ENCODE results near the gene CLEC12A. TPM values are rescaled to one million over a fixed set of nuclear protein-coding genes. Genes with fewer than 3 reads are reported as not detected.

CLEC12A gene
- polyA plus RNA-seq, 2 of the 4 experiments (the other 2 are of a cell fraction): not detected

GRCh38 chr12:9932270-9932669, 38.9 kb upstream of the CLEC12A start, which contains the start of gene CLEC2A (continued):
- no peak for TF ChIP-seq EHF (CRISPR knock-in tag; IDR thresholded peaks at IDR 0.05)
- TF ChIP-seq JUN (IDR thresholded peaks at IDR 0.05): no peak
- TF ChIP-seq ZSCAN20 (CRISPR knock-in tag; IDR thresholded peaks at IDR 0.05): no peak
- no peak for TF ChIP-seq RCOR1 (IDR thresholded peaks at IDR 0.05; ENCODE audit: low read depth, low read length)
- TF ChIP-seq RAD21 (conservative IDR thresholded peaks at IDR 0.05 in 1 of 2, IDR thresholded peaks at IDR 0.05 in 1 of 2): no peak
- no peak for TF ChIP-seq CTCF (IDR thresholded peaks at IDR 0.05)
- TF ChIP-seq HOXB13 (CRISPR knock-in tag; IDR thresholded peaks at IDR 0.05; ENCODE audit: low read depth): no peak
- TF ChIP-seq FOXS1 (CRISPR knock-in tag; IDR thresholded peaks at IDR 0.05): no peak

DNA sequence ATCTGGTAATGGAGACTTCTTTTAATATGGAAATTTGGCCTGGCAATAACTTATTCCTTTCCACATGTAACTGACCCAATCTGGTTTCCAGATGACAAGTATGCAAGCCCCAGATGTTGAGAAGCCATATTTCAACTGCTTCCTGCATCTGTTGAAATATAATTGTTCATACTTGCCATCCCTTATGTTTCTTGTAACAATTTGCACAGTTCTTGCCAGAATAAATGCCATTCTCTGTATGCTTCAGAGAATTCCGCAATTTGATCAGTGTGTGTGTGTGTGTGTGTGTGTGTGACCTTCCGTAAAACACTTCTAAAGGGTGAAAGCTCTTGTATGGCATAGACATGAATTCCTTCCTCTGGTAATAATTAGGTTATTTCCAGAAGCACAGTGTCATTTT, 37.3 kb upstream of the CLEC12A start:
- Histone ChIP-seq H3K4me1 (no peaks in the 10 kb centered on the region), H3K4me3 (no peak overlapping the region), H3K4me2 (no peak overlapping the region), H3K9me3 (no peaks in the 10 kb centered on the region), H3K27ac (no peak overlapping the region)
- CTCF ChIA-PET: interaction anchor here (0.6 to 0.7 kb wide), 2 partner anchors 10 to 1655 kb away, joined by 3 read pairs; no protein-coding TSS in a partner anchor
- POLR2A ChIA-PET: no interaction called here
- TF ChIP-seq, protein P1, sequence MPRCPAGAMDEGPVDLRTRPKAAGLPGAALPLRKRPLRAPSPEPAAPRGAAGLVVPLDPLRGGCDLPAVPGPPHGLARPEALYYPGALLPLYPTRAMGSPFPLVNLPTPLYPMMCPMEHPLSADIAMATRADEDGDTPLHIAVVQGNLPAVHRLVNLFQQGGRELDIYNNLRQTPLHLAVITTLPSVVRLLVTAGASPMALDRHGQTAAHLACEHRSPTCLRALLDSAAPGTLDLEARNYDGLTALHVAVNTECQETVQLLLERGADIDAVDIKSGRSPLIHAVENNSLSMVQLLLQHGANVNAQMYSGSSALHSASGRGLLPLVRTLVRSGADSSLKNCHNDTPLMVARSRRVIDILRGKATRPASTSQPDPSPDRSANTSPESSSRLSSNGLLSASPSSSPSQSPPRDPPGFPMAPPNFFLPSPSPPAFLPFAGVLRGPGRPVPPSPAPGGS (IDR thresholded peaks at IDR 0.05): no peak
- TF ChIP-seq KDM1A (IDR thresholded peaks at IDR 0.05; ENCODE audit: low read depth): no peak
- TF ChIP-seq TP53 (CRISPR knock-in tag; IDR thresholded peaks at IDR 0.05): no peak
- no peak for TF ChIP-seq EHF (CRISPR knock-in tag; IDR thresholded peaks at IDR 0.05)
- no peak for TF ChIP-seq HMGXB4 (CRISPR knock-in tag; IDR thresholded peaks at IDR 0.05; ENCODE audit: borderline replicate concordance)
- no peak for TF ChIP-seq RARB (CRISPR knock-in tag; IDR thresholded peaks at IDR 0.05)
- FAIRE-seq (no peak), DNase-seq (ENCODE audit: low read depth in 1 of 2, low spot score in 1 of 2) (no peak), ATAC-seq (no peak)
- WGBS (ENCODE audit: missing lambda C conversion rate): 68% methylated on average over 2 of the region's 2 CpGs

DNA sequence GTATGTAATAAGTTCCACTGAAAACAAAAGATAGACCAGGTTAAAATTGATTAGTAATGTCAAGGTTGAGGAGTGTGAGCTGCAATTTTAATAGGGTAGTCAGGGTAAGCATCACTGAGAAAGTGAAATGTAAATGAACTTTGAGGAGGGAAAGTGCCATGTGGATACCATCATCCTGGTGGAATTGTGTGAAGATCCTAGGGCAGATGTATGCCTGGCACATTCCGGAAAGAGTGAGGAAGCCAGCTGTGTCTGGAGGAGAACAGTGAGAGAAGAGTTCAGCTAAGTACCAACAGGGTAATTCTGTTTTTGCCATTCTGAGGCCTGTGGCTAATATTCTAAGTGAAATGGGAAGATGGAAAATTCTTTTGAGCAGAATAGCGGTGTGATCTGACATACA, 36.2 kb upstream of the CLEC12A start:
- H3K27ac ChIP-seq: no peak overlapping the region
- POLR2A ChIA-PET: no interaction called here
- no peaks in the 10 kb centered on the region for H3K9me3 ChIP-seq
- H3K4me1 ChIP-seq: no peaks in the 10 kb centered on the region
- FAIRE-seq (no peak), DNase-seq (ENCODE audit: low read depth in 1 of 2, low spot score in 1 of 2) (no peak), ATAC-seq (no peak)
- H3K4me2 ChIP-seq: no peak overlapping the region
- WGBS (ENCODE audit: missing lambda C conversion rate): 49% methylated on average over 2 of the region's 2 CpGs
- no peak overlapping the region for H3K4me3 ChIP-seq
- CTCF ChIA-PET: interaction anchor here (0.7 to 1.0 kb wide), 2 partner anchors 121 to 185 kb away, joined by 3 read pairs; no protein-coding TSS in a partner anchor
- TF ChIP-seq FOXS1 (CRISPR knock-in tag; IDR thresholded peaks at IDR 0.05): no peak
- TF ChIP-seq MYC (IDR thresholded peaks at IDR 0.05; ENCODE audit: borderline replicate concordance, low read length): no peak
- TF ChIP-seq HOXA7 (CRISPR knock-in tag; IDR thresholded peaks at IDR 0.05): no peak
- no peak for TF ChIP-seq CHD4 (IDR thresholded peaks at IDR 0.05; ENCODE audit: borderline replicate concordance)
- TF ChIP-seq HDAC2 (IDR thresholded peaks at IDR 0.05): no peak
- no peak for TF ChIP-seq CBX8 (IDR thresholded peaks at IDR 0.05)
- no peak for TF ChIP-seq FOSB (CRISPR knock-in tag; IDR thresholded peaks at IDR 0.05)
- TF ChIP-seq CTCF (IDR thresholded peaks at IDR 0.05): no peak
- no peak for TF ChIP-seq TP53 (CRISPR knock-in tag; IDR thresholded peaks at IDR 0.05)
